ENCODE results near the gene PODXL. TPM values are rescaled to one million over a fixed set of nuclear protein-coding genes. Genes with fewer than 3 reads are reported as not detected.

Gene PODXL
- total and polyA plus RNA-seq, 2 experiments from 2014 or later: 220 to 727 TPM

DNA sequence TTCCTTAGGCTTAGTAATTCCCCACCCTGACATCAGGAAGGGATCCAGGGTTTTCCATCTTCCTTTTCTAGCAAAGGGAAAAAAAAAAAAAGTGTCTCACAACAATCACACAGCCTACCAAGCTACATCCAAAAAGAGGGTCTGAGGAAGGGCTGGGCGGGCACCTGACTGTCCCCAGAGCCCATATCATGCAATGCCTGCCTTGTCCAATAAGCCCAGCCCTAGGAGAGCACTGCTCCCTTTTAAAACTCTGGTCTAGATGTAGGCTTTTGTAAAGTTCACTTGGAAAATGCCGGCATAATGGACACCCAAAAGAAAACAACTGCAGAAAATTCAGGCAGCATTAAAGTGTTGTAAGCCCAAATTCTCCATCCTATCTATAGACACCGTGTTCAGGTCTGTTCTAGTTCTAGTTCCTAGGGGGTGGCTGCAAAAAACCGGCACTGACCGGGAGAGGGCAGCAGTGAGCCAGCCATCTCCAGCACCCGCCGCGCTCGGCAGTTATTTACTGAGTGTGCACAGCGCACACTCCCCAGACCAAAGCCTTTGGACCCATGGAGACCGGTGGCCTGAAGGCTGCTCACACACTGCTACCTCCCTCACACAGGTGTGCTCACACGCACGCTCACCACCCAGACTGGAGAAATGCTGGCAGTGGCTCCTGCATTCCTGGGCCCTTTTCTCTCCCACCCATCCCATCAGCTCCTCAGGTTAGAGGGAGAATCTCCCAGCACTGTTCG is 48.7 kb downstream of the PODXL start (continued):
- TF ChIP-seq, protein P1, sequence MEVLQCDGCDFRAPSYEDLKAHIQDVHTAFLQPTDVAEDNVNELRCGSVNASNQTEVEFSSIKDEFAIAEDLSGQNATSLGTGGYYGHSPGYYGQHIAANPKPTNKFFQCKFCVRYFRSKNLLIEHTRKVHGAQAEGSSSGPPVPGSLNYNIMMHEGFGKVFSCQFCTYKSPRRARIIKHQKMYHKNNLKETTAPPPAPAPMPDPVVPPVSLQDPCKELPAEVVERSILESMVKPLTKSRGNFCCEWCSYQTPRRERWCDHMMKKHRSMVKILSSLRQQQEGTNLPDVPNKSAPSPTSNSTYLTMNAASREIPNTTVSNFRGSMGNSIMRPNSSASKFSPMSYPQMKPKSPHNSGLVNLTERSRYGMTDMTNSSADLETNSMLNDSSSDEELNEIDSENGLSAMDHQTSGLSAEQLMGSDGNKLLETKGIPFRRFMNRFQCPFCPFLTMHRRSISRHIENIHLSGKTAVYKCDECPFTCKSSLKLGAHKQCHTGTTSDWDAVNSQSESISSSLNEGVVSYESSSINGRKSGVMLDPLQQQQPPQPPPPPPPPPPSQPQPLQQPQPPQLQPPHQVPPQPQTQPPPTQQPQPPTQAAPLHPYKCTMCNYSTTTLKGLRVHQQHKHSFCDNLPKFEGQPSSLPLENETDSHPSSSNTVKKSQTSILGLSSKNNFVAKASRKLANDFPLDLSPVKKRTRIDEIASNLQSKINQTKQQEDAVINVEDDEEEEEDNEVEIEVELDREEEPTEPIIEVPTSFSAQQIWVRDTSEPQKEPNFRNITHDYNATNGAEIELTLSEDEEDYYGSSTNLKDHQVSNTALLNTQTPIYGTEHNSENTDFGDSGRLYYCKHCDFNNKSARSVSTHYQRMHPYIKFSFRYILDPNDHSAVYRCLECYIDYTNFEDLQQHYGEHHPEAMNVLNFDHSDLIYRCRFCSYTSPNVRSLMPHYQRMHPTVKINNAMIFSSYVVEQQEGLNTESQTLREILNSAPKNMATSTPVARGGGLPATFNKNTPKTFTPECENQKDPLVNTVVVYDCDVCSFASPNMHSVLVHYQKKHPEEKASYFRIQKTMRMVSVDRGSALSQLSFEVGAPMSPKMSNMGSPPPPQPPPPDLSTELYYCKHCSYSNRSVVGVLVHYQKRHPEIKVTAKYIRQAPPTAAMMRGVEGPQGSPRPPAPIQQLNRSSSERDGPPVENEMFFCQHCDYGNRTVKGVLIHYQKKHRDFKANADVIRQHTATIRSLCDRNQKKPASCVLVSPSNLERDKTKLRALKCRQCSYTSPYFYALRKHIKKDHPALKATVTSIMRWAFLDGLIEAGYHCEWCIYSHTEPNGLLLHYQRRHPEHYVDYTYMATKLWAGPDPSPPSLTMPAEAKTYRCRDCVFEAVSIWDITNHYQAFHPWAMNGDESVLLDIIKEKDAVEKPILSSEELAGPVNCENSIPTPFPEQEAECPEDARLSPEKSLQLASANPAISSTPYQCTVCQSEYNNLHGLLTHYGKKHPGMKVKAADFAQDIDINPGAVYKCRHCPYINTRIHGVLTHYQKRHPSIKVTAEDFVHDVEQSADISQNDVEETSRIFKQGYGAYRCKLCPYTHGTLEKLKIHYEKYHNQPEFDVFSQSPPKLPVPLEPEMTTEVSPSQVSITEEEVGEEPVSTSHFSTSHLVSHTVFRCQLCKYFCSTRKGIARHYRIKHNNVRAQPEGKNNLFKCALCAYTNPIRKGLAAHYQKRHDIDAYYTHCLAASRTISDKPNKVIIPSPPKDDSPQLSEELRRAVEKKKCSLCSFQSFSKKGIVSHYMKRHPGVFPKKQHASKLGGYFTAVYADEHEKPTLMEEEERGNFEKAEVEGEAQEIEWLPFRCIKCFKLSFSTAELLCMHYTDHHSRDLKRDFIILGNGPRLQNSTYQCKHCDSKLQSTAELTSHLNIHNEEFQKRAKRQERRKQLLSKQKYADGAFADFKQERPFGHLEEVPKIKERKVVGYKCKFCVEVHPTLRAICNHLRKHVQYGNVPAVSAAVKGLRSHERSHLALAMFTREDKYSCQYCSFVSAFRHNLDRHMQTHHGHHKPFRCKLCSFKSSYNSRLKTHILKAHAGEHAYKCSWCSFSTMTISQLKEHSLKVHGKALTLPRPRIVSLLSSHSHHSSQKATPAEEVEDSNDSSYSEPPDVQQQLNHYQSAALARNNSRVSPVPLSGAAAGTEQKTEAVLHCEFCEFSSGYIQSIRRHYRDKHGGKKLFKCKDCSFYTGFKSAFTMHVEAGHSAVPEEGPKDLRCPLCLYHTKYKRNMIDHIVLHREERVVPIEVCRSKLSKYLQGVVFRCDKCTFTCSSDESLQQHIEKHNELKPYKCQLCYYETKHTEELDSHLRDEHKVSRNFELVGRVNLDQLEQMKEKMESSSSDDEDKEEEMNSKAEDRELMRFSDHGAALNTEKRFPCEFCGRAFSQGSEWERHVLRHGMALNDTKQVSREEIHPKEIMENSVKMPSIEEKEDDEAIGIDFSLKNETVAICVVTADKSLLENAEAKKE (CRISPR knock-in tag; IDR thresholded peaks at IDR 0.05): no peak
- no peak for TF ChIP-seq EZH2 (IDR thresholded peaks at IDR 0.05; ENCODE audit: low read depth, unreplicated experiment)

- Histone ChIP-seq H3K27me3 (ENCODE audit: insufficient read depth) (no peaks in the 10 kb centered on the region), H3F3A (replicated peaks; ENCODE audit: low read depth) (peaks cover 88% of the 10 kb centered on the region), H3K79me2 (replicated peaks; ENCODE audit: insufficient read depth) (peaks cover 43% of the 10 kb centered on the region), H3K27ac (ENCODE audit: low read depth) (peak overlapping the region; percentile 91), H4K20me1 (replicated peaks; ENCODE audit: insufficient read depth) (peaks cover 51% of the 10 kb centered on the region), H3K36me3 (ENCODE audit: insufficient read depth) (peaks cover 83% of the 10 kb centered on the region), H3K4me3 (no peak overlapping the region), H3K4me2 (no peak overlapping the region), H2AFZ (no peak overlapping the region), H3K9me2 (ENCODE audit: insufficient read depth) (no peaks in the 10 kb centered on the region), H3K4me1 (ENCODE audit: insufficient read depth) (peaks cover 16% of the 10 kb centered on the region)
- Mint-ChIP-seq H3K4me1 (peaks cover 61% of the 10 kb centered on the region), H3K36me3 (ENCODE audit: low read depth) (peaks cover 97% of the 10 kb centered on the region), H3K27me3 (ENCODE audit: insufficient read depth, low read depth, poor library complexity) (peaks cover 62% of the 10 kb centered on the region), H3K9me3 (no peaks in the 10 kb centered on the region; the same call in 2 of the 3 replicates), H3K4me3 (no peak overlapping the region; the same call in 2 of the 3 replicates), H3K27ac (peak overlapping the region; percentile 84)
- DNase-seq (ENCODE audit: low spot score) (peak; percentile 50), ATAC-seq (peak; percentile 26)
- no peak for TF ChIP-seq CREB1 (CRISPR knock-in tag; IDR thresholded peaks at IDR 0.05; ENCODE audit: low read depth)
- peak; percentile 21 to 51 for TF ChIP-seq CTCF (conservative IDR thresholded peaks at IDR 0.05; ENCODE audit: low read depth in 2 of 2)
- no peak for TF ChIP-seq STAT1 (IDR thresholded peaks at IDR 0.05; ENCODE audit: unreplicated experiment)
- no peak for TF ChIP-seq NANOG (IDR thresholded peaks at IDR 0.05; ENCODE audit: borderline replicate concordance)
- no peak for TF ChIP-seq EZH2phosphoT487 (IDR thresholded peaks at IDR 0.05; ENCODE audit: unreplicated experiment)
- no peak for TF ChIP-seq ETS1 (IDR thresholded peaks at IDR 0.05)
These were observed 49.8 kb downstream of the PODXL start for GRCh38 chr7:131506597-131506996.
